HG03066 (cell line): Measurements from ENCODE around the gene NDUFAF2.
"Not testable (repeated sequence)": the region's sequence is repeated elsewhere in the genome, so short reads cannot be mapped to it uniquely, and the experiment has no call there.

Experiments used
- ATAC-seq: cut with Tn5 transposase; IDR thresholded peaks from one replicate; pipeline ENCODE4 v1.9.1; 2021; ENCODE audit warnings: low read depth; ENCODE audit not compliant: unreplicated experiment

Gene NDUFAF2

DNA sequence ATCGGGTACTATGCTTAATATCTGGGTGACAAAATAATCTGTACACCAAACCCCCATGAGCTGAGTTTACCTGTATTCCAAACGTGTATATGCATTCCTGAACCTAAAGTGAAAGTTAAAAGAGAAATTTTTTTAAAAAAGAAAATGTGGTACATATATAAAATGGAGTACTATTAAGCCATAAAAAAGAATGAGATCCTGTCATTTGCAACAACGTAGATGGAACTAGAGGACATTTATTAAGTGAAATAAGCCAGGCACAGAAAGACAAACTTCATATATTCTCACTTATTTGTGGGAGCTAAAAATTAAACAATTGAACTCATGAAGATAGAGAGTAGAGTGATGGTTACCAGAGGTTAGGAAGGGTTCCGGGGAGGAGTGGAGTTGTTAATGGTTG lies 44.8 kb downstream of the NDUFAF2 start:
- no peak for ATAC-seq

- ATAC-seq, result no peak
These were observed 47.9 kb downstream of the NDUFAF2 start for GRCh38 chr5:60992871-60993270.

DNA sequence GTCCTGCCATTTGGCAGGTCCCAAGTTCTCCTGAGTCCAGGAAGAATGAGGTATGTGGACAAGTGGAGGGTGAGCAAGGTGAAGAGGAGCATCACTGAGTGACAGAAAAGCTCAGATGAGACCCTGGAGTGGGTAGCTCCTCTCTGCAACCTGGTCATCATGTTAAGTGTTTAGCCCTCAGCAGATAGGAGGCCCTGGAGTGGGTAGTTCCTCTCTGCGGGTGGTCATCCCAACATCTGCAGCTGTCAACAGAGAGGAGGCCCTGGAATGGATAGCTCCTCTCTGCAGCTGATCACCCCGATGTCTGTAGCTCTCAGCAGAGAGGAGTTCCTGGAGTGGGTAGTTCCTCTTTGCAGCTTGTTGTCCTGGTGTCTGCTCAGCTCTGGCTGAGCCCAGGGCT lies 48.4 kb downstream of the NDUFAF2 start:
- no peak for ATAC-seq

- no peak for ATAC-seq
These were observed 49.0 kb downstream of the NDUFAF2 start for GRCh38 chr5:60993875-60994571.

DNA sequence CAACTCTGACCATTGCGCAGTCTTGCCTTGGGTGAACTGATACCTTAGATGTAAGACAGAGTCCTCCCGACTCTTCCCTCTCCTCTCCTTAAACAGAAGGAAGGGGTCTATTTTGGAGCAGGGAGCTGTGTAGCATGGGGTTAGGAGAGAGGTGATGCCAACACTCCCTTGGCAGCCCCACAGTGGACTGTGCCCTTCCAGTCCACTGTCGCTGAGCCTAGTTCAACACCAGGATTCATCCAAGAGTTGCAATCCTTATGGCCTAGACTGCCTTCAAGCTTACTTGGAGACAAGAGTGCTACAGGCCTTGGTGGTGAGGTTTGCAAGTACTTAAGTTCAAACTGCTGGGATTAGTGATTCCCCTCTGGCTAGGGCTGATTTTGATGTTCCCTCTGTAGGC lies 51.4 kb downstream of the NDUFAF2 start:
- ATAC-seq, result no peak

GRCh38 chr5:60997721-60998120 lies 52.7 kb downstream of the NDUFAF2 start:
- no peak for ATAC-seq

- no peak for ATAC-seq
These were observed 55.9 kb downstream of the NDUFAF2 start for GRCh38 chr5:61000887-61001286.

DNA sequence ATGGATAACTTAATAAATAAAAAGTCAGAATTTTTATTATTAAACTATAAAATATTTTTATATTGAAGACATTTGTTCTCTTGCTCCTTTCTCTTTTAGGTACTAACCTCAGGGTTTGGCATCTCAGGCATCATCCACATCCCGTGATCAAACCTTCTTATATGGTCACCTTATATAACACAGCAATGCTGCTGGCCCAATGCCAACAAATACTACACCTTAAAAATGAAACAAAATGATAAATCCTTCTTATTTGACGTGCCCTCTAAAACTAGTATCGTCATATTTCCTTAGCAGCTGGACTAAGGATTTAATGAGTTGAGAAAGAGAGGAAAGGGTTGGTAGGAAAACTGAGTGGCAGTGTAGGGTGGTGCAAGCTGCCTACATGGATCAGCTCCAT lies 56.6 kb downstream of the NDUFAF2 start:
- ATAC-seq, result no peak

DNA sequence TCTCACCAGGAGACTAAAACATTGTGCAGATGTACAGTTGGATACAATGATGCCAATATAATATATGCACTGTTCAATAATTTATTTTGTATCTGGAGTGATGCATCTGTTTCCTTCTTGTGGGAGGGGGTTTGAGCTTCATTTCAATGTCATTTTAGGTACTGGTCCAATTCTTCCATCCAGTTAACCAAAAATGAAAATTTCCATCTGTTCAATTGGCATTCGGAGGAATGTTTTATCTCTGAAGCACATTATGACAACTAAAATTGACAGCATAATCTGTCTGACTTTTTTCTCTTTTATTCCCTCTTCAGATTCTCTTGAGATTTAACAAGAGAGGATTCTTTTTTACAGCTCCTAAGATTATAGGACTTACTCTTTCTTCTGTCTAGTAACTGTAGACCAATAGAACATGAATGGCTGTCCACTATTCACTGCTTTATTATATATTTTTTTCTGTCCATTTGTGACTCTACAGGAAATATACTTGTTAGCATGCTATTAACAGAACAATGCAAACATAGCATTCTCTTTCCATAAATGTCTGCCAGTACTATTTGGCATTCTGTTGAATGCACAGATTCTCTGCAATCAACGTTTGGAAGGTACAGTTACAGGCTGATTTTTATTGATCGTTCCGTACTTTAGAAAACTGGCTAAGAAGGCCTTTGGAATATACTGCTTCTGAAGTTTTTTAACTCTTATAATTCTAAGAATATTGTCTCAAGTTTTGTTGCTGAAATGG lies 57.8 kb downstream of the NDUFAF2 start:
- no peak for ATAC-seq

DNA sequence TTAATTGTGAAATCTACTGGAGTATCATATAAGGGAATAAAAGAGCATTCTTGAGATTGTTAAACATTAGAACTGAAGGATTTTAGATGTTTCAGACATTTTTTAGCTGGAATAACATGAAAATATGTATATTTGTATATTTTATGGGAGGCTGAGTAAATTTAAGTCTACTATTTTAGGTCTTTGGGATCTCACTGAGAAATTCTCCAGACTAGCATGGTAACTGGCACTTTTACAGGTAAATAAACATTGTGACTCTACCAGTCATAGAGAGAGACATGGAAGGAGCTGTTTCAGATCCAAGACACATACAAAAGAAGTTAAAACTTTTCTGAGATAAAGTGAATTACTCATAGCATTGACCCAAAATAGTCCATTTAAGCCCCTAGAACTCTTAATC lies 59.4 kb downstream of the NDUFAF2 start:
- ATAC-seq, result no peak

GRCh38 chr5:61009907-61010306 lies 64.9 kb downstream of the NDUFAF2 start:
- no peak for ATAC-seq

DNA sequence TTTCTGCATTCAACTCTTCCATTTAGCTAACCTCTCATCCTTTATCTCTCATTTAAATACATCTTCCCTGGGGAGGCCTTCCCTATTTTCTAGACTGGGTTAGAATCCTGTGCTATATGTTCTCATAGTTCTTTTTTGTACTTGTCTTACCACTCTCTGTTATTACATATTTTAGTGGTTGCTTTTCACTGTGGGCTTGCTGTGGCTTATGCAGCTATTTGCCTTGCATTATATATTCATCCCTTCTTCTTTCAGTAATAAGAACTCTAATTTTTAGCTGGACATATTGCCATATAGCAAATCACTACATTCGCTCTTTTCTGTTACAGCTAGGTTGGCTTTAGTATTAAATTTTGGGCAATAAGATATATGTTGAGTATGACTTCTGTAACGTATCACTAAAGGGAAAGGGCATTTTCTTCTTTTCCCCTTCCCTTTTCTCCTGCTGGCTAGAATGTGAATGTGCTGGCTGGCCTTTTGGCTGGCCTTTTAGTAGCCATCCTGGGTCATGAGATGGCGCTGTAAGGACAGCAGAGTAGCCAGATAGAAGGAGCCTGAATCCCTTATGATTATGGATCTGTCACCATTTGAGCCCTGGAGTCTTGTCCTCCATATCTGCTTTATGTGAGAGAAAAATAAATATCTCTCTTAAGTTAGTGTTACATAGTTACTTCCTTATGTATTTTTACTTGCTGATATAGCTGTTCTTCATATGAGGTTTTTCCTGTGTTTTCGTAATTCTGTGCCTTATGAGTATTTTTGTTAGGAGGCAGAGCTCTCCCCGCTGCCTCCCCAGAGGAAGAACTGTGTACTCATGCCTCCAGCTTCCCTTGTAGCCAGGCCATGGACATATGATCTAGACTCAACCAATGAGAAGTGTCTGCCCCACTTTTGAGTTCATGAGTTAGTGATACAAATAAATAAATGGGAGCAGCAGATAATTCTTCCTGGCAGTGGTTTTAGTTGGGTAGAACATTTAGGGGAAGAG lies 65.8 kb downstream of the NDUFAF2 start:
- no peak for ATAC-seq

- no peak for ATAC-seq
These were observed 73.1 kb downstream of the NDUFAF2 start for GRCh38 chr5:61018062-61018461.

DNA sequence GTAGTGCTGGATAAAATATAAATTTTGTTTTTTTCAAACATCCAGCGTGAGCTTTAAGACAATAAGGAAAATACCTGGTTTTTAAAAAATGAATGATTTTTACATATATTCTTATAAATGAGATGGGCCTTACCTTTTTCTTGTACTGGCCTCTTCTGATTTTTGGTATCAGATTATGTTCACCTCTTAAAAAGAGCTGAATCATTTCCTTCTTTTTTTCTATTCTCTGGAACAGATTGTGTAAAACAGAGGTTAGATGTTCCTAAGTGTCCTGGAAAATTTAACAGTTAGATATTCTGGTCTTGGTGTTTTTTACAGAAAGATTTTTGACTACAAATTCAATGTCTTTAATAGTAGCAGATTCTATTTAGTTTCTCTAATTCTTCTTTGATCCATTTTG lies 74.6 kb downstream of the NDUFAF2 start:
- ATAC-seq, result no peak

- ATAC-seq, result no peak
These were observed 75.4 kb downstream of the NDUFAF2 start for GRCh38 chr5:61020415-61020814.

DNA sequence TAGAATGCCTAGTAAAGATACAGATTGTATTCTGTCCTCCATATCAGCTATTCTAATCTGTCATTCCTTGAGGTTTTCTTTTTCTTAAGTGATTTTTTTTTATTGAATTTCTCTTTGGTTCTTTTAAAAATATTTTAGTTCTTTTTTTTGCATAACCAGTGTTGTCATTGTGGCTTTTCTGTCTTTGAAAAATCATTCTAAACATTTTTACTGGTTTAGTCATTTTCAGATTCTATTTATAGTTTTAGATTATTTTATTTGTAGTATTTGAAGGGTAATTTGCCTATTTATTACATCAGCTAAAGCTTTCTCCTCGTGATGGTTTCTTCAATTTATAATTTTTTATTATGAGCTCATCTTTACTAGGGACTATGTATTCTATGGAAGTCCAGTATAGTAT lies 78.1 kb downstream of the NDUFAF2 start:
- ATAC-seq, result no peak

- no peak for ATAC-seq
These were observed 81.0 kb downstream of the NDUFAF2 start for GRCh38 chr5:61026004-61026403.

GRCh38 chr5:61028382-61028781 lies 83.4 kb downstream of the NDUFAF2 start:
- ATAC-seq, result no peak

DNA sequence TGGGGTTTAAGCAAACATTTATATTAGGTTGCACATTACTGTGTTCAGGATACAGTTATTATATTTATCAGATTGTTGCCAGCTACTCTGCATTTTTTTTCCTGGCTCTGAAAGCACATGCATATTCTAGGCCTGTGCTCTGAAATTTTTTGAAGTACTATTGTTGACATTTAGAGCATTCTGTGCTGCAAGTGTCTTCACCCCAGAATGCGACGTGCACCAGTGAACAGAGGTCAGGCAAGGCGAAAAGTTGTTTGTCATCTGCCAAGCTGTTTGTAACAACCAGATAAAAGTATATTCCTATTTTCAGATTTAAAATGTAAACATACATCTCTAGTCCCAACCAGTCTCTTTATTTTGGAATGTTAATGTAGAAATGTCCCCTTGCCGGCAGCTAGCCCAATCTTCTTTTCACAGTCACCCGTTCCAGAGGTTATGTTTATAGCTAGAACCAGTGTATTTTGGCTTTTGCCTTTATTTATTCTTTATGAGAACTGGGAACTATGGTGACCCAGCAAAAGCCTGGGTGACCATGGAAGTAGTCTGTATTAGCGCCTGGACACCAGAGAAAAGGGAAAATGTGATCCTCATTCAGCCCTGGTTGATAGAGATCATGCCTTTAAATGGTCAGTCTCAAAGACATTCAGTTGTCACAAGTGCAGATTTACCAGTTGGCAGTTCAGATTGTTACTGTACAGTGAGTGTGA lies 84.6 kb downstream of the NDUFAF2 start:
- no peak for ATAC-seq

DNA sequence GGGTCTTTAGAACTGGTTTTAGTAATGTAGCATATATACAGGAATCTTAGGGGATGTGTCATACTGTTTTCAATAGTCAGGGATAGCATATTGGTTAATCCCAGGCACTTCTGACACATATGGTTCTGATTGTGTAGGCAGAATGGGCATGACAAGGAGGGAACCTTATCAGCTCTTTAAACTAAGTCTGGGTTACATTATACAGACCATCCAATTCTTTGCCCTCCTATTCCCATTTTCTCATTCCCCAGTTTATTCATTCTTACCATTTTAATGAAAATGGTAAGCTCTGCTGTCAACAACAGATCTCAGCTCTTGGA lies 85.1 kb downstream of the NDUFAF2 start:
- no peak for ATAC-seq

DNA sequence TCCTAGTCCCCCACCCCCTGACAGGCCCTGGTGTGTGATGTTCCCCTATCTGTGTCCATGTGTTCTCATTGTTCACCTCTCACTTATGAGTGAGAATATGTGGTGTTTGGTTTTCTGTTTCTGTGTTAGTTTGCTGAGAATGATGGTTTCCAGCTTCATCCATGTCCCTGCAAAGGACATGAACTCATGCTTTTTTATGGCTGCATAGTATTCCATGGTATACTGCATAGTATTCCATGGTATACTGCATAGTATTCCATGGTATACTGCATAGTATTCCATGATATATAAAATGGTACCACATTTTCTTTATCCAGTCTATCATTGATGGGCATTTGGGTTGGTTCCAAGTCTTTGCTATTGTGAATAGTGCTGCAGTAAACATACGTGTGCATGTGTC lies 86.3 kb downstream of the NDUFAF2 start:
- not testable (repeated sequence) for ATAC-seq
